PC-9 (cell line): ENCODE data around the gene ELMO1. TPM values are rescaled to one million over a fixed set of nuclear protein-coding genes. Genes with fewer than 3 reads are reported as not detected.

Experiments
- BruUV-seq: library from RNA; stranded (reverse); fragments of 400-500 nt; replicated peaks from 2 replicates; lab custom pipeline; 2021; lab: Mats Ljungman, UMichigan
- CTCF ChIA-PET: fragments of 300-600 bp; sonication (Branson Sonifier 250); formaldehyde crosslinking; loops from one replicate; lab custom pipeline; 2022; ENCODE audit warnings: antibody characterized with exemption; lab: Charles Lee
- POLR2A ChIA-PET: fragments of 300-600 bp; sonication (Branson Sonifier 250); formaldehyde crosslinking; loops from one replicate; lab custom pipeline; 2022; ENCODE audit warnings: antibody characterized with exemption; ENCODE audit not compliant: unreplicated experiment; lab: Charles Lee
- DNase-seq, 2 experiments: peaks; one replicate each; pipeline versions ENCODE4 v3.0.0 to v3.0.0-alpha.2; 2015 to 2022; ENCODE audit warnings: mixed read lengths in 1 of 2
- H2AFZ ChIP-seq: fragments of 200-600 bp; sonication (generic); 2 replicates; pipeline ENCODE4 v1.8.1; 2017; ENCODE audit warnings: antibody characterized with exemption
- H3F3A ChIP-seq: fragments of 200-600 bp; sonication (generic); 2 replicates; pipeline ENCODE4 v1.8.1; 2017; ENCODE audit warnings: antibody characterized with exemption, mild to moderate bottlenecking, low read depth; ENCODE audit not compliant: insufficient read depth
- H3K27ac ChIP-seq: fragments of 200-600 bp; sonication (generic); 2 replicates; pipeline ENCODE4 v1.6.1; 2016; ENCODE audit warnings: mixed run types
- H3K27me3 ChIP-seq: fragments of 200-600 bp; sonication (generic); 2 replicates; pipeline ENCODE4 v1.6.1; 2016; ENCODE audit warnings: low read depth, mixed run types; ENCODE audit not compliant: insufficient read depth
- H3K36me3 ChIP-seq: fragments of 200-600 bp; sonication (generic); 2 replicates; pipeline ENCODE4 v1.6.1; 2016; ENCODE audit warnings: low read depth, mixed run types
- H3K4me1 ChIP-seq: fragments of 200-600 bp; sonication (generic); replicated peaks from 2 replicates; pipeline ENCODE4 v1.6.1; 2016; ENCODE audit warnings: mixed run types; ENCODE audit not compliant: insufficient read depth
- H3K4me2 ChIP-seq: fragments of 200-600 bp; sonication (generic); 2 replicates; pipeline ENCODE4 v1.6.1; 2017; ENCODE audit warnings: mixed run types
- H3K4me3 ChIP-seq: fragments of 200-600 bp; sonication (generic); 2 replicates; pipeline ENCODE4 v1.6.1; 2016; ENCODE audit warnings: mixed run types
- H3K79me2 ChIP-seq: fragments of 200-600 bp; sonication (generic); 2 replicates; pipeline ENCODE4 v1.6.1; 2017; ENCODE audit warnings: low read depth, mixed run types
- H3K9me2 ChIP-seq: fragments of 200-600 bp; sonication (generic); 2 replicates; pipeline ENCODE4 v1.8.1; 2017; ENCODE audit warnings: mild to moderate bottlenecking; ENCODE audit not compliant: insufficient read depth
- H3K9me3 ChIP-seq: fragments of 200-600 bp; sonication (generic); 2 replicates; pipeline ENCODE4 v1.8.1; 2016; ENCODE audit warnings: low read depth; ENCODE audit not compliant: insufficient read depth
- H4K20me1 ChIP-seq: fragments of 200-600 bp; sonication (generic); 2 replicates; pipeline ENCODE4 v1.8.1; 2017; ENCODE audit not compliant: insufficient read depth
- EZH2 ChIP-seq: fragments of 200-600 bp; sonication (generic); IDR thresholded peaks from 2 replicates; pipeline ENCODE4 v1.8.0; 2017; ENCODE audit warnings: antibody characterized with exemption, low read depth
- intact Hi-C: fragments of 100-400 bp; cut with micrococcal nuclease; formaldehyde crosslinking; loops from one replicate; pipeline ENCODE4 v1.10.0; 2022; ENCODE audit not compliant: unreplicated experiment
- total RNA-seq: library from RNA; stranded (reverse); gene quantifications from 2 replicates; pipeline ENCODE4 v1.2.3, GENCODE V29; 2021
- TF ChIP-seq, protein P1 (sequence below): fragments of 200-600 bp; sonication (generic); conservative IDR thresholded peaks from 2 replicates; pipeline ENCODE4 v1.6.1; 2017; ENCODE audit warnings: mixed run types, antibody characterized with exemption, mild to moderate bottlenecking, moderate library complexity

ELMO1 gene
- total RNA-seq, 1 experiment from 2014 or later: 4.8 TPM

DNA sequence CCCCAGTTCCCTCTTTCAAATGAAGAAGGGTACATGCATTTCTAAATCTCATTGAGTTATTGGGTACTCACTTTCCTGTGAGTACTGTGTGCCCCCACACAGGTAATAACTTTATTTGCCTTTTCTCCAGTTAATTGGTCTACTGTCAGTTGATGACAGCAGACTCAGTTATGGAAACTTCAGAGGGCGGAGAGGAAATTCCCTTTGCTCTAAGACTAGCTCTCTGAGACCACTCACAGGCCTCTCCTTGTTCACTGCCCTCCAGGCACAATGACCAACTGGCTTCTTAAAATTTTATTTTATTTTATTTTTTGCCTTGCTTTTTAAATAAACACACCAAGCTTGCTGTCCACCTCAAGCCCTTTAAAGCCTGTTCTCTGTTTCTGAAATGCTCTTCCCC, 488.6 kb downstream of the ELMO1 start:
- Histone ChIP-seq H3K79me2 (no peaks in the 10 kb centered on the region), H3K4me3 (no peak overlapping the region), H3F3A (no peaks in the 10 kb centered on the region), H3K27ac (no peak overlapping the region), H3K27me3 (peaks cover 7% of the 10 kb centered on the region; the same call in 1 of the 2 replicates), H3K36me3 (no peaks in the 10 kb centered on the region), H3K4me2 (no peak overlapping the region), H3K9me2 (no peaks in the 10 kb centered on the region), H2AFZ (no peak overlapping the region), H3K9me3 (no peaks in the 10 kb centered on the region), H3K4me1 (no peaks in the 10 kb centered on the region), H4K20me1 (no peaks in the 10 kb centered on the region)
- ChIA-PET POLR2A (no interaction called here), CTCF (no interaction called here)
- no peak for DNase-seq
- no TSS peak for BruUV-seq
- intact Hi-C loops: no loop called here
- TF ChIP-seq, protein P1, sequence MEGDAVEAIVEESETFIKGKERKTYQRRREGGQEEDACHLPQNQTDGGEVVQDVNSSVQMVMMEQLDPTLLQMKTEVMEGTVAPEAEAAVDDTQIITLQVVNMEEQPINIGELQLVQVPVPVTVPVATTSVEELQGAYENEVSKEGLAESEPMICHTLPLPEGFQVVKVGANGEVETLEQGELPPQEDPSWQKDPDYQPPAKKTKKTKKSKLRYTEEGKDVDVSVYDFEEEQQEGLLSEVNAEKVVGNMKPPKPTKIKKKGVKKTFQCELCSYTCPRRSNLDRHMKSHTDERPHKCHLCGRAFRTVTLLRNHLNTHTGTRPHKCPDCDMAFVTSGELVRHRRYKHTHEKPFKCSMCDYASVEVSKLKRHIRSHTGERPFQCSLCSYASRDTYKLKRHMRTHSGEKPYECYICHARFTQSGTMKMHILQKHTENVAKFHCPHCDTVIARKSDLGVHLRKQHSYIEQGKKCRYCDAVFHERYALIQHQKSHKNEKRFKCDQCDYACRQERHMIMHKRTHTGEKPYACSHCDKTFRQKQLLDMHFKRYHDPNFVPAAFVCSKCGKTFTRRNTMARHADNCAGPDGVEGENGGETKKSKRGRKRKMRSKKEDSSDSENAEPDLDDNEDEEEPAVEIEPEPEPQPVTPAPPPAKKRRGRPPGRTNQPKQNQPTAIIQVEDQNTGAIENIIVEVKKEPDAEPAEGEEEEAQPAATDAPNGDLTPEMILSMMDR: no peak
- TF ChIP-seq EZH2: no peak

DNA sequence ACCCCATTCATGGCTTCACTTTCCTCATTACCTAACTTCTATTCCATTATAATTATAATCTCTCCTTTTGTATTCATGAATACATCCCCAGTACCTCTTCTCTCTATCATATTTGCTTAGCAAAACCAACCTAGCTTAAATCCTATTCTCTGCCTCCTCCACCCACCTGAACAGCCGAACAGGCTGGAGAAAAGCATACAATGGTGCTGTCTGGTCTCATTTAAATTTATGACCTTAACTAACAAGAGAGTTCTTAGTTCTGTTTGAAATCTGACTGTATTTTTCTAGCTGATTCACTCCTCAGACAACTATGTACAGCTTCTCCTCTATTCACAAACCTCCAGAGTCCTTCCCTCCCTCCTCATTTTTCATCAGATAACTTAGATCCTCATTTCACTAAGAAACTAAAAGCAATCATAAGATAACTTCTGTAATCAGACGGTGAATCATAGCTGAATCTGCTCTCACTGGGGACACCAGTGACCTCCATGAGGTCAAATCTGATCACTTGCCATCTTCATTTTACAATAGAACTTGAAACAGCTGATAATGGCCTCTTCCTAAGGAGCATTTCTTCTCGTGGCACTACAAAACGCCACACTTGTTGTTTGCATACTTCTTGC, 490.4 kb downstream of the ELMO1 start:
- no peaks in the 10 kb centered on the region for H3K79me2 ChIP-seq
- no peaks in the 10 kb centered on the region for H3K9me3 ChIP-seq
- H3K4me1 ChIP-seq: no peaks in the 10 kb centered on the region
- no peaks in the 10 kb centered on the region for H3K36me3 ChIP-seq
- TF ChIP-seq, protein P1: no peak
- no peak for TF ChIP-seq EZH2
- H3K4me2 ChIP-seq: no peak overlapping the region
- BruUV-seq: no TSS peak
- no peaks in the 10 kb centered on the region for H3F3A ChIP-seq
- no peaks in the 10 kb centered on the region for H3K9me2 ChIP-seq
- POLR2A ChIA-PET: no interaction called here
- no peak overlapping the region for H3K4me3 ChIP-seq
- intact Hi-C loops: no loop called here
- DNase-seq: no peak
- H2AFZ ChIP-seq: no peak overlapping the region
- H3K27me3 ChIP-seq: peaks cover 7% of the 10 kb centered on the region; the same call in 1 of the 2 replicates
- no peak overlapping the region for H3K27ac ChIP-seq
- no peaks in the 10 kb centered on the region for H4K20me1 ChIP-seq
- CTCF ChIA-PET: no interaction called here

DNA sequence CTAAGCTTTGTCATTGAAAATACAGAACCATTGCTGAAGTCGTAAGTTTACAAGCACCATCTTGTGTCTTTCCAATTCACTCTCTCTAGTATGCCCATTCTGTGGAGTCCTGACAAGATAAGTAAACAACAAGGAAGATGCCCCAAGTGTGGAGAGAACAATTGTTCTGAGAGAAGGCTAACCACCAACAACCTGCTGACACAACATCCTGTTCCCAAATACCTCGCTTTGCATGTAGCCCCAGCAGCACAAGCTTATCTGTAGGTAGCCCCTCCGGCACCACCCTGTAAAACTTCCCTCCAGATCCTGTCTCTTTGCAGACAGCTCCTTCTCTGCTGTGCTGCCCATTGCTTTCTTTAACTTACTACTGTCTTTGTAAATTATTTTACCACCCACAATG, 491.0 kb downstream of the ELMO1 start:
- ChIA-PET CTCF (no interaction called here), POLR2A (no interaction called here)
- BruUV-seq: no TSS peak
- no peak overlapping the region for H3K27ac ChIP-seq
- no peaks in the 10 kb centered on the region for H4K20me1 ChIP-seq
- H3K4me2 ChIP-seq: no peak overlapping the region
- no peaks in the 10 kb centered on the region for H3K9me2 ChIP-seq
- no peaks in the 10 kb centered on the region for H3F3A ChIP-seq
- H3K36me3 ChIP-seq: no peaks in the 10 kb centered on the region
- H3K9me3 ChIP-seq: no peaks in the 10 kb centered on the region
- intact Hi-C loops: no loop called here
- no peak overlapping the region for H2AFZ ChIP-seq
- H3K27me3 ChIP-seq: peaks cover 7% of the 10 kb centered on the region; the same call in 1 of the 2 replicates
- no peak for TF ChIP-seq EZH2
- TF ChIP-seq, protein P1: no peak
- DNase-seq: no peak
- H3K79me2 ChIP-seq: no peaks in the 10 kb centered on the region
- H3K4me3 ChIP-seq: no peak overlapping the region
- no peaks in the 10 kb centered on the region for H3K4me1 ChIP-seq
